ENCODE measurements around the gene WDR6. TPM values are rescaled to one million over a fixed set of nuclear protein-coding genes. Genes with fewer than 3 reads are reported as not detected.

The WDR6 gene
- total RNA-seq, 2 experiments from 2014 or later: 130 to 154 TPM

- Mint-ChIP-seq H3K27ac (no peak overlapping the region), H3K27me3 (no peaks in the 10 kb centered on the region), H3K4me3 (no peak overlapping the region), H3K9me3 (ENCODE audit: low read depth) (no peaks in the 10 kb centered on the region), H3K4me1 (peaks cover 7% of the 10 kb centered on the region), H3K36me3 (peaks cover 36% of the 10 kb centered on the region)
- ATAC-seq (no peak), DNase-seq (no peak)
- CTCF ChIA-PET: no interaction called here
Observed at GRCh38 chr3:48983096-48983495, 24.1 kb upstream of the WDR6 start.

- ATAC-seq: no peak
- H3K36me3 Mint-ChIP-seq: peaks cover 29% of the 10 kb centered on the region
- no peak overlapping the region for H3K27ac Mint-ChIP-seq
Observed at GRCh38 chr3:48984663-48985062, 22.5 kb upstream of the WDR6 start.

GRCh38 chr3:48985831-48986376 is 21.3 kb upstream of the WDR6 start:
- H3K27ac Mint-ChIP-seq: no peak overlapping the region
- CTCF ChIA-PET: interaction anchor here (0.9 to 9.4 kb wide), 3 partner anchors 21 to 108 kb away, joined by 3 to 127 read pairs (median 88); partner anchors contain the start of genes DALRD3, NDUFAF3, QRICH1 and WDR6
- ATAC-seq (no peak), DNase-seq (no peak)
- peaks cover 22% of the 10 kb centered on the region for H3K36me3 Mint-ChIP-seq
- H3K27me3 Mint-ChIP-seq: no peaks in the 10 kb centered on the region
- H3K4me1 Mint-ChIP-seq: peaks cover 20% of the 10 kb centered on the region
- no peaks in the 10 kb centered on the region for H3K9me3 Mint-ChIP-seq (ENCODE audit: low read depth)
- H3K4me3 Mint-ChIP-seq: no peak overlapping the region

More at GRCh38 chr3:48984663-48985062, 22.5 kb upstream of the WDR6 start:
- Mint-ChIP-seq H3K27me3 (no peaks in the 10 kb centered on the region), H3K4me1 (peaks cover 18% of the 10 kb centered on the region), H3K4me3 (no peak overlapping the region), H3K9me3 (ENCODE audit: low read depth) (no peaks in the 10 kb centered on the region)
- CTCF ChIA-PET: interaction anchor here (1.2 kb wide), 1 partner anchor 37 kb away, joined by 4 read pairs; the partner anchor contains the start of gene NDUFAF3
- DNase-seq: no peak

GRCh38 chr3:48989126-48989795 is 17.9 kb upstream of the WDR6 start:
- CTCF ChIA-PET: interaction anchor here (0.8 to 9.4 kb wide), 19 partner anchors 9 to 351 kb away, joined by 3 to 127 read pairs (median 4); partner anchors contain the start of genes DALRD3, NDUFAF3, QRICH1 and USP4
- DNase-seq (no peak), ATAC-seq (no peak)
- Mint-ChIP-seq H3K4me1 (peaks cover 45% of the 10 kb centered on the region), H3K27ac (peak overlapping the region; percentile 93), H3K4me3 (peak overlapping the region; percentile 97), H3K9me3 (ENCODE audit: low read depth) (no peaks in the 10 kb centered on the region), H3K36me3 (peaks cover 9% of the 10 kb centered on the region), H3K27me3 (no peaks in the 10 kb centered on the region)

GRCh38 chr3:48989796-48990635 is 17.2 kb upstream of the WDR6 start, which contains the start of gene P4HTM:
Gene P4HTM (plus strand): TSS chr3:48990241. CDS start chr3:48990257, 16 bp downstream.
- peaks cover 10% of the 10 kb centered on the region for H3K36me3 Mint-ChIP-seq
- ATAC-seq (peak; percentile 81), DNase-seq (peak; percentile 91)
- H3K27me3 Mint-ChIP-seq: no peaks in the 10 kb centered on the region
- H3K9me3 Mint-ChIP-seq (ENCODE audit: low read depth): no peaks in the 10 kb centered on the region
- peak within 1 kb of the TSS; percentile 93 for H3K27ac Mint-ChIP-seq
- H3K4me3 Mint-ChIP-seq: peak within 1 kb of the TSS; percentile 97
- peaks cover 50% of the 10 kb centered on the region for H3K4me1 Mint-ChIP-seq
- CTCF ChIA-PET: interaction anchor here (0.8 to 9.4 kb wide), 12 partner anchors 8 to 350 kb away, joined by 3 to 127 read pairs (median 4); partner anchors contain the start of genes DALRD3, NDUFAF3, QRICH1 and USP4

GRCh38 chr3:48990636-48991469 is 16.3 kb upstream of the WDR6 start:
- peak; percentile 18 for ATAC-seq
- Mint-ChIP-seq H3K9me3 (ENCODE audit: low read depth) (no peaks in the 10 kb centered on the region), H3K27me3 (no peaks in the 10 kb centered on the region), H3K36me3 (peaks cover 12% of the 10 kb centered on the region), H3K4me3 (peak overlapping the region; percentile 94), H3K4me1 (peaks cover 53% of the 10 kb centered on the region), H3K27ac (peak overlapping the region; percentile 91)
- CTCF ChIA-PET: interaction anchor here (1.0 to 9.4 kb wide), 9 partner anchors 11 to 349 kb away, joined by 3 to 127 read pairs (median 4); partner anchors contain the start of genes DALRD3, KLHDC8B, NDUFAF3 and USP4
- peak; percentile 72 for DNase-seq

- H3K4me1 Mint-ChIP-seq: peaks cover 53% of the 10 kb centered on the region
- peaks cover 12% of the 10 kb centered on the region for H3K36me3 Mint-ChIP-seq
- H3K4me3 Mint-ChIP-seq: peak overlapping the region; percentile 94
- CTCF ChIA-PET: interaction anchor here (1.0 to 9.4 kb wide), 6 partner anchors 10 to 252 kb away, joined by 3 to 127 read pairs (median 4); partner anchors contain the start of genes DALRD3, KLHDC8B, NDUFAF3 and WDR6
- no peaks in the 10 kb centered on the region for H3K9me3 Mint-ChIP-seq (ENCODE audit: low read depth)
- no peaks in the 10 kb centered on the region for H3K27me3 Mint-ChIP-seq
- no peak for DNase-seq
- peak overlapping the region; percentile 79 for H3K27ac Mint-ChIP-seq
- ATAC-seq: no peak
Observed at GRCh38 chr3:48991851-48992545, 15.2 kb upstream of the WDR6 start.

- Mint-ChIP-seq H3K4me3 (no peak overlapping the region), H3K27me3 (no peaks in the 10 kb centered on the region), H3K9me3 (ENCODE audit: low read depth) (no peaks in the 10 kb centered on the region), H3K27ac (peak overlapping the region; percentile 54), H3K4me1 (peaks cover 46% of the 10 kb centered on the region), H3K36me3 (peaks cover 10% of the 10 kb centered on the region)
- ATAC-seq (no peak), DNase-seq (no peak)
- CTCF ChIA-PET: interaction anchor here (0.8 to 9.4 kb wide), 2 partner anchors 13 to 99 kb away, joined by 3 to 127 read pairs; partner anchors contain the start of gene WDR6
Observed at GRCh38 chr3:48993834-48994233, 13.4 kb upstream of the WDR6 start.

- H3K4me1 Mint-ChIP-seq: peaks cover 30% of the 10 kb centered on the region
- DNase-seq: no peak
- no peaks in the 10 kb centered on the region for H3K27me3 Mint-ChIP-seq
- no peak overlapping the region for H3K4me3 Mint-ChIP-seq
- CTCF ChIA-PET: interaction anchor here (0.9 to 3.5 kb wide), 3 partner anchors 9 to 17 kb away, joined by 3 to 16 read pairs (median 3); partner anchors contain the start of gene WDR6
- no peak overlapping the region for H3K27ac Mint-ChIP-seq
- peaks cover 9% of the 10 kb centered on the region for H3K36me3 Mint-ChIP-seq
- ATAC-seq: no peak
- H3K9me3 Mint-ChIP-seq (ENCODE audit: low read depth): no peaks in the 10 kb centered on the region
Observed at GRCh38 chr3:48996640-48997039, 10.6 kb upstream of the WDR6 start.

GRCh38 chr3:48997102-48997635 is 10.0 kb upstream of the WDR6 start:
- CTCF ChIA-PET: interaction anchor here (0.9 to 3.5 kb wide), 4 partner anchors 8 to 16 kb away, joined by 3 to 16 read pairs (median 3); partner anchors contain the start of gene WDR6
- ATAC-seq (no peak), DNase-seq (no peak)
- Mint-ChIP-seq H3K4me3 (no peak overlapping the region), H3K27me3 (no peaks in the 10 kb centered on the region), H3K27ac (no peak overlapping the region), H3K9me3 (ENCODE audit: low read depth) (no peaks in the 10 kb centered on the region), H3K4me1 (peaks cover 25% of the 10 kb centered on the region), H3K36me3 (peaks cover 7% of the 10 kb centered on the region)

- Mint-ChIP-seq H3K4me3 (no peak overlapping the region), H3K4me1 (peaks cover 22% of the 10 kb centered on the region), H3K36me3 (peaks cover 7% of the 10 kb centered on the region), H3K9me3 (ENCODE audit: low read depth) (no peaks in the 10 kb centered on the region), H3K27ac (no peak overlapping the region), H3K27me3 (no peaks in the 10 kb centered on the region)
- no peak for DNase-seq
- no peak for ATAC-seq
- CTCF ChIA-PET: interaction anchor here (0.8 to 3.5 kb wide), 4 partner anchors 9 to 13 kb away, joined by 3 to 16 read pairs (median 4); partner anchors contain the start of gene WDR6
Observed at GRCh38 chr3:48997714-48998637, 9.2 kb upstream of the WDR6 start.

Data from activated CD8-positive, alpha-beta memory T cell treated with anti-CD3 and anti-CD28 coated beads, Interleukin-2, amount 10 ng/mL, durations not matched to agents 7 days and 5 days (primary cell).